Epidermal melanocyte (primary cell): ENCODE data around the gene MARCHF5.

Experiments
- DNase-seq: peaks from one replicate; pipeline ENCODE4 v3.0.0; 2011; ENCODE audit warnings: low spot score; ENCODE audit not compliant: insufficient read length

Gene MARCHF5

GRCh38 chr10:92290837-92291615 is at the start of gene MARCHF5, which contains the start of gene CPEB3:
TSS of gene MARCHF5 (plus strand) at chr10:92291167. CDS start at chr10:92291495, 328 bp downstream.
TSS of gene CPEB3 (minus strand) at chr10:92291078. CDS start at chr10:92240350, 50,728 bp downstream.
- DNase-seq: peak; percentile 84

GRCh38 chr10:92241501-92241900 is 49.5 kb upstream of the MARCHF5 start:
- no peak for DNase-seq

- DNase-seq: no peak
Observed at GRCh38 chr10:92242380-92242779, 48.6 kb upstream of the MARCHF5 start.

- DNase-seq: peak; percentile 31
Observed at GRCh38 chr10:92242910-92243671, 47.9 kb upstream of the MARCHF5 start.

GRCh38 chr10:92244796-92245195 is 46.2 kb upstream of the MARCHF5 start:
- DNase-seq: no peak

GRCh38 chr10:92248566-92248965 is 42.4 kb upstream of the MARCHF5 start:
- no peak for DNase-seq

- DNase-seq: no peak
Observed at GRCh38 chr10:92263396-92263795, 27.6 kb upstream of the MARCHF5 start.

- no peak for DNase-seq
Observed at GRCh38 chr10:92264249-92264648, 26.7 kb upstream of the MARCHF5 start.

GRCh38 chr10:92265687-92266258 is 25.2 kb upstream of the MARCHF5 start:
- DNase-seq: no peak

- no peak for DNase-seq
Observed at GRCh38 chr10:92267343-92267742, 23.6 kb upstream of the MARCHF5 start.

- no peak for DNase-seq
Observed at GRCh38 chr10:92268748-92269147, 22.2 kb upstream of the MARCHF5 start.

GRCh38 chr10:92274071-92274470 is 16.9 kb upstream of the MARCHF5 start:
- DNase-seq: no peak

GRCh38 chr10:92278996-92279696 is 11.8 kb upstream of the MARCHF5 start:
- no peak for DNase-seq

GRCh38 chr10:92284112-92284704 is 6.8 kb upstream of the MARCHF5 start:
- DNase-seq: no peak

- DNase-seq: no peak
Observed at GRCh38 chr10:92290076-92290836, 711 bp upstream of the MARCHF5 start.

- no peak for DNase-seq
Observed at GRCh38 chr10:92291616-92291865, 574 bp downstream of the MARCHF5 start.

- DNase-seq: peak; percentile 44
Observed at GRCh38 chr10:92291921-92292845, 1.2 kb downstream of the MARCHF5 start.

- DNase-seq: no peak
Observed at GRCh38 chr10:92298487-92298886, 7.5 kb downstream of the MARCHF5 start.

GRCh38 chr10:92303096-92303495 is 12.1 kb downstream of the MARCHF5 start:
- no peak for DNase-seq

- DNase-seq: no peak
Observed at GRCh38 chr10:92304061-92304460, 13.1 kb downstream of the MARCHF5 start.
